ENCODE results near the gene PECR.

- TF ChIP-seq EZH2 (IDR thresholded peaks at IDR 0.05) = no peak
- TF ChIP-seq POLR2AphosphoS5 (IDR thresholded peaks at IDR 0.05; ENCODE audit: borderline replicate concordance, low read depth, low read length) = no peak
Measured at GRCh38 chr2:216071111-216071851, 10.3 kb downstream of the PECR start.
